HG03378 (cell line): ENCODE data around the gene SMPDL3B.
"Not testable (repeated sequence)": the region's sequence is repeated elsewhere in the genome, so short reads cannot be mapped to it uniquely, and the experiment has no call there.

Source experiments
- ATAC-seq: cut with Tn5 transposase; IDR thresholded peaks from one replicate; pipeline ENCODE4 v1.9.1; 2021; ENCODE audit warnings: mild to moderate bottlenecking, moderate library complexity; ENCODE audit not compliant: unreplicated experiment

Gene SMPDL3B

DNA sequence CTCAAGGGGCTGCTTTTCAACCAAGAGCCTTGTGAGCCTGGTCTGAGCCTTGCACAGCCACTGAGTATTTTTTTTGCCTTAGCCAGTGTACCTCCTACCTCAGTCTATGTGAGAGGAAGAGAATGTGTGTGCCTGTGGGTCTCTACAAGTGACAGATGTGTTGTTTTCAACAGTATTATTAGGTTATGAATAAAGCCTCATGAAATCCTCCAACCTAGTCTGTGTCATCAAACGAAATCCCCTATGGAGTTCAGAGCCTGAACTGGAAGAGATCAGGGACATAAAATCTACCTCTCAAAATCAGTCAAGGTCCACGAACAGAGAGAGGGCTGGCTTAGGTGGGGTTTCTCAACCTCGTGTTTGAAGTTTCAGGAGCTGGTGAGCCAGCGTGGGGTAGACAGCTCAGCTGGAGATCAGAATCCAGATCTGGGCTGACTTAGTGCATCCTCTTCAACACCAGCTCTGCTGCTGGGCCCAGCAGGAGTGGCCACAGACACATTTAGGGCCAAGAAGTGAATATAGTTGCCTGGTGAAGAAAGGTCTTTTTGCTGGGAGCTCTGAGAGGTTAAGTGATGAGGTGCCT, 33.2 kb downstream of the SMPDL3B start:
- no peak for ATAC-seq

DNA sequence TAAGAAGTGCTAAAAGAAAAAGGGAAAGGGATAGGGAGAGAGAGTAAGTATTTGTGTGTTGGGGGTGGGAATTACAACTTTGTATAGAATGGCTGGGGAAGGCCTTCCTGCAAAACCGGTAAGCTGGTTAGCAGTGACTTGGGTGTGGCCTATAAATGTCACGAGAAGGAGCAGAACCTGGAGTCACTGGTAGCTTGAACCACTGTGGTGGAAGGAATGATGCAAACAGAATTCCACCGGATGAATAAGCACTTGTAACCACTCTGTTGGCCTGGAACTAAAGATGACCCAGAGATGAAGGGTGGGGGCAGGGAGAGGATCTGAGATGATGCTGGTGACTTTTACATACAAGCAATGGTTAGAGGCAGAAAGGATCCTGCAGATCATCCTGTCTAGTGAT, 33.9 kb downstream of the SMPDL3B start:
- ATAC-seq = no peak

DNA sequence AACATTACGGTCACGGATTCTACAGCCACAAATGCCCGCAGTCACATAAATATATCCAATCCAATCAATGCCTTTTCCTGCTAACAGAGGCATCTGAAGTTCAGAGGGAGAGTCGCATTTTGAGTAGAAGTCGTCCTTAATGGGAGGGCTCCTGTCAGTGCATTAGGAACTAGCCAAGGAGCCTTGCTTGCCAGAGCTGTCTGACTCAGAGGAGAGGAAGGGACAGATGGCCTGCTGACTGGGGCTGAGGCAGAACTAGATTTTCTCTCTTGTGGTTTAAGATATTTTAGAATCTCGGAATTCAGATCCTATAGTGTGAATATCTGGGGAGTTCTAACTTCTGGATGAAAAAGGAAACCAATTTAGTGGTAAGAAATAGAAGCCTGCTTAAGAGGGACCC, 35.6 kb downstream of the SMPDL3B start:
- ATAC-seq = no peak

DNA sequence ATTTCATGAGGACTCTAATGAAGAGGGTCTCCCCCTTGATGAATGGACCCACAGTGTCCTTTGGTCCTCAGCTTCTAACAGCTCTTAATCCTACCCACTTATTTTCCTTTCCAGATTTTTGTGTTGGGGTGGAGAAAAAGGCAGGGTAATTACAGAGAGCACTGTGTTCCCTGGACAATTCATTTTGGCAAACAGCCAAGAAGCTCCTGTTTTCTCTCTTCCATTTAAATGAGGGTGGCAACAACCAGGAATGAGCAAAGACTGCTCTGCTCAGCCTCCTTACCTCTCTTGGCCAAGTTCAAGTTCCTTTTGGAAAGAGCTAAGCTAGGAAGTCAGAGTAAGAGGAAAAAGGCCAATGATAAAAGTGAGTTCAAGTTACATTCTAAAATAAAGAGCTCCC, 36.9 kb downstream of the SMPDL3B start:
- no peak for ATAC-seq

DNA sequence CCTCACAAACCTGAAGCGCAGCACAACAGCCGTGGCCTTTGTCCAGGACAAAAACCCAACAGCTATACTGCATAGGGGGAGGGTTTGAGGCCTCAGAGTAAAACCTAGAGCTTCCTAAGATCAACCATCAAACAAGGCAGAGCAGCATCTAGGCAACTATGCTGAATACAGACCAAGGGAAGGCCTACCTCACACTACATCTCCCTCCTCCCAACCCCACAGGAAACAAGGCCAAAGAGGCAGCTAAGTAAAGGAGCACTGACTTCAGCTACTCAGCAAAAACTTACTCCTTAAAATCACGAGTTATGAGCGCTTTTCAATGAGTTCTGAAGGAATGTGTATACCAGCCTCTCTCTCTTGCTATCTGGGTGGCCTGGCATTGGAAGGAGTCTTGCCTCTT, 37.3 kb downstream of the SMPDL3B start:
- no peak for ATAC-seq

DNA sequence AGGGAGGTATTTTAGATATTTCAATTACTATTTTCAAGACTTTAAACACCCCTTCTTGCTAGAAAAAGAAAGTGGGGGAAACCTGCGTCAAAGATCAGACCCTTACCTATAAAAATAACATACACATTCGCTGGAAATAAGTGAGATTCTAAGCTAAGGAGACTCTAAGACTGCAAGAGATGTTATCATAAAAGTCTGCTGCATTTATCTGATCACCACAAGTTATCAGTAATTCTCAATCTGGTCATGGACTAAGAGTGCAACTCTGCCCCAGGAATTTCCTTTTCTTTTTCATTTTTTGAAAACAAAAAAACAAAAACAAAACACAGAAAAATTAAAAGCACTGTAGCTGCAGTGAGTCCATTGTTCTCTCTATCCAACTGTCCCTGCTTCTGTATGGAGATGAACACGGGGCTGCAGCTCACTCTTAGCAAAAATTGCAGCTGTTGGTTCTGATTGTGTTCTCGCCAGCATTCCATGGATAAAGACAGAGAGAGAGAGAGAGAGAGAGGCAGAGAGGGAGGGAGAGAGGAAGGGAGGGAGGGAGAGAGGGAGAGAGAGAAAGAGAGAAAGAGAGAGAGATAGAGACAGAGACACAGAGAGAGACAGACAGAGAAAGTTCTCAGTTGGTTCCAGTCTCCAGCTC, 39.1 kb downstream of the SMPDL3B start:
- ATAC-seq = no peak

DNA sequence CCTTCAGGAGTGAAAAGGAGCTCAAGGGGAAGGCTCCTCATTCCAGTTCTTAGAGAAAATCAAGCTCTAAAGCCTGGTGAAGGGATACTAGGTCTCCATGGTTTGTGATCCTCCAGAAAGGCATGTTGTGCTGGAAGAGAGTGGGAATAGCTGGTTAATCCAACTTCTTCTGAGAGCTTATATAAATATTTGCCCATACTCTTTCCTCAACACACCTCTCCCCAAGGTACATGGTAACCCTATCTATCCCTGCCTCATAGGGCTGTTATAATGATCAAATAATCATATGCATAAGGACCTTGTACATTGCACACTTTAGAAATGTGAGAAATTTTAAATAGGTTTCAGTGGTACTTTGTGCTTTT, 39.6 kb downstream of the SMPDL3B start:
- ATAC-seq = no peak

DNA sequence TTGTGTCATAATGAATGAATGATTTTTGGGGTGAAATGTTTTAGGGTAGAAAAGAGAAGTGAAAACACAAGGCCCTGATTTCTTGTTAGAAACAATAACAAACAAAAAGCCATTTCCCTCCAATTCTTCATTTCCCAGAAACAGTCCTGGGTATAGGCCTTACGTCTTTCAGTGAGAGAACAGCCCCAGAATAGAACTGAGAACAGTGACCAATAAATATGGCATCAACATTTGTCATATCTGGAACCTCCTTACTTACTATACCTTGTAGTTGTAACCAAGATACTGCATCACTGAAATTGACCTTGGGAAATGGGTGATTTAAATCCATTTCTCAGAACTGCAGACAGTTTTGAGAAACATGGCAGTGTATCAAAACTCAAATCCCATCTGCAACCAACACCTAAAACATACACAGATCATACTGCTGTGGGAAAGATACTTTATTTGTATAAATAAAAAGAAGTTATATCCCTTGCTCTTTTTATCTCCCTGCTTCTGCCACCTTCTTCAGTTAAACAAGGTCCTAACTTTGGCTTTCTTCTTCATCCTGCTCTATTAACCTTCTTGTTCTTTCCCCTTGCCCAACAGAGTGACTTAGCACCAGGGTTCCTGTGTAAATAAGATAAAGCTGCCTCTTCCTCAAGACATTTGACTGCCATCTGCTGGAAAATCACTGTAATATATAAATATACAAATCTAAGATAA, 44.5 kb downstream of the SMPDL3B start:
- no peak for ATAC-seq

DNA sequence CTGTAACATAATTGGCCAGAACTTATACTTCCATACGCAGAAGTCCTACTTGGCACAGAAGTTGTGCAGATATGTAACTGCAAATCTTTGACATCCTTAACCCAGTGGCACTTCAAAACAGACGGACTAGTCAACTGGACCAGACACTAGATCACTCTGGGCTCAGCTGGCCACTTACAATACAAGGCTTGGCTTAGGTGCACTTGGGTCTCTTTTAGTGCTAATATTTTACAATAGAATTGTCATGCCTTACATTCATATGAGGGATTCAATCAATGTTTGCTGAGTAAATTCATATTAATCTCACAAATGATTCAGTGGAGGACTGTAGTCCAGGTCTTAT, 45.0 kb downstream of the SMPDL3B start:
- ATAC-seq = no peak

DNA sequence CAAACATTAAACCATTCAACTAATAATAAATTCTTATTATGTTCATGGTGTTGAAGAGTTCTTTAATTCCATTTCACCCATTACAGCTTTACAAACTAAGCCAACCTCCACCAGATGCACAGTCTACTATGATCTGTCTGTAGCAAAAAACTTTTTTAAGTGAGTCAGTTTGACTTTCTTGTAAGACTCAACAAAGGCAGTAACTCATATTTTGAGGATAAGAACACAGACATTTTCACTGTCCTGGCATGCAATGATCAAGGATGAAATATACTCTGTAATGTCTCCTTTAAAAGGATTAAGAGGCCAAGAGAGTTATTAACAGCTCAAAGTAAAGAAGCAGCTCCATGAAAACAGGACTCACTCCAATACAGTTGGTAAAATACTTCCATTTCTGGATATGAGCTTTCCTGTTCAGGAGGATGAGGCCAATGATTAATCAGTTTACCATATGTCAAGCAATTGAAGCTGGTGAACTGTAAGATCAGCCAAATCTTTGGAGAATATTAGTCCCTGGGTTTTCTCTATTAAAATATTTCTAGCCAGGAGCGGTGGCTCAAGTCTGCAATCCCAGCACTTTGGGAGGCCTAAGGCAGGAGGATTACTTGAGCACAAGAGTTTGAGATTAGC, 45.5 kb downstream of the SMPDL3B start:
- ATAC-seq = no peak

DNA sequence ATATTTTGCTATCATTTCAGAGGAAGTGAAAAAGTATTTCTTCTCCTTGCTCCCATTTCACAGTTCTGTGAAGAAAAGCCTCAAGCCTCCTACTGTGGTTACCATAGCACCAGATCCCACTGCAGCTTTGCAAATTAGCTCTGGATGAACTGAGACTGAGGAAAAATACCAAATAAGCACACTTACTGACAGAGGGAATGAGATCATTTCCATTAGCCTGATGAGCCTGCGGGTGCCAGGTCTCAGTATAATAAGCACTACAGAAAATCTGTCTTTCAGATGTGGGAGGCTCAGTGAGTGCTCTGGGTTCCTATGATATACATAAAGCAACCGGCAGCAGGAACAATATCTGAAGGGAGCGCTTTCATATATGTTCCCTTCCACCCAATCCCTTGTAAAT, 46.3 kb downstream of the SMPDL3B start:
- no peak for ATAC-seq

DNA sequence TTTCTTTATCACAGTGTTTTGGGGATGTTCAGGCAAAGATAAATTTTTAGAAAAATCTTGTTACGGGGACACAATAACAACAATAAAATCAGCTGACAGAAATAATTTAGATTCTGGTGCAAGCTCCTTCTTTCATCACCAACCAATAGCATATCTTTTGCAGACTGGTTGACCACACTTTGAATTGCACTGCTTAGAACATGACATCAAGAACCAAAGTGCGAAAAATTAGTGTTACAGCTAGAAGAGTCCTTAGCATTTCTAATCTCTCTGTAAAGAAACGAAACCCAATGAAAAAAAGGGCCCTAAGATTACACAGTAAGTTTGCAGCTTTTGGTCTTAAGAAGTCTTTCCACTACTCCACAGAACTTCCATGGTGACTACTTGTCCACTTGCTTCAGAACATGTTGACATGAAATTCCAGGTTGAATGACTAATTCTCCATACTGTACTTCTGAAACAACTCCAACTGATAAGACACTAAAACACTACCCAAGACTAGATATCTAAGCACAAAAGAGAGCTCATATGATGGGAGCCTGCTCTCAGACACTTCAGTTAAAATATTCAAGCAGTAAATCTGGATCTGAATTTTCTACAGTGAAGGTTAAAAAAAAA, 56.2 kb downstream of the SMPDL3B start:
- ATAC-seq = no peak

DNA sequence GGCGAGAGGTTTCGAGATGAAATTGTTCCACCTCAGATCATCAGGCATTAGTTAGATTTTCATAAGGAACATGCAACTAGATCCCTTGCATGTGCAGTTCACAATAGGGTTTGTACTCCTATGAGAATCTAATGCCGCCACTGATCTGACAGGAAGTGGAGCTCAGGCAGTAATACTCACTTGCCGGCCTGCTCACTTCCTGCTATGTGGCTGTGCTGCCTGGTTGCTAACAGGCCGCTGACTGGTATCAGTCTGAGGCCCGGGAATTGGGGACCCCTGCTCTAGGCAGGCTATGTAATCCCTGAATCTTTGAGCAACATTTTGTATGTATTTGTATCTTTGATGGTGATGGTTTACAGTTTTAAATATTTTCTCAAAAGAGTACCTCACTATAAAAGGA, 57.5 kb downstream of the SMPDL3B start:
- ATAC-seq = no peak

DNA sequence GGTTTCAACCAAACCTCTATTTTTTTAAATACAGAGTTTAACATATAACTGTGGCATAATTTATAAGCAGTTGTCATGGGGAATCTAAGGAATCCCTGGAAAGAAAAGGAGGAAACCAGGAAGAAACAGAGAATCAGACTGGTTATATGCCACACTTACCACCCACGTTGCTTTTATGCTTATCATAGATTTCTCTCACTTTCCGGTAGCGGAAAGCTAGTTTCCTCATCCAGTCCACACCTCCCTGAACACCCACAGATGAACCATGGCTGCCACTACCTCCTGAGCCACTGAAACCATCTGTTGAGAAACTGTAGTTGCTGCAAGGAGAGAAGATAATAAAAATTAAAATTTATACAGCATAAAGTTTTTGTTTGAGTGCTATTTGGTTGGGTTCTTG, 58.4 kb downstream of the SMPDL3B start:
- no peak for ATAC-seq

DNA sequence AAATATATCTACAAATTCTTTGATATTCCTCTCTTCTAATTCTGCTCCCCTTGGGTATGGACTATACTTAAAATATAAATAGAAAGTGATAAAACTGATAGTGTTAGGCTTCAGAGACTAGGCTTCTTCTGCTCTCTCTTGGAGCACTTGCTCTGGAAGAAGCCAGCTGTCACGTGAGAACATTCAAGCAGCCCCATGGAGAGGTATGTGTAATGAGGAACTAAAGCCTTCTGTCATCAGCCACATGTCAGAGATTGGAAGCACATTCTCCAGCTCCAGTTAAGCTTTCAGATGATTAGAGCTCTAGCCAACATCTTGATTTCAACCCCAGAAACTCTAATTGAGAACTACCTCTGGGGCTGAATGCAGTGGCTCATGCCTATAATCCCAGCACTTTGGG, 59.3 kb downstream of the SMPDL3B start:
- ATAC-seq = no peak

DNA sequence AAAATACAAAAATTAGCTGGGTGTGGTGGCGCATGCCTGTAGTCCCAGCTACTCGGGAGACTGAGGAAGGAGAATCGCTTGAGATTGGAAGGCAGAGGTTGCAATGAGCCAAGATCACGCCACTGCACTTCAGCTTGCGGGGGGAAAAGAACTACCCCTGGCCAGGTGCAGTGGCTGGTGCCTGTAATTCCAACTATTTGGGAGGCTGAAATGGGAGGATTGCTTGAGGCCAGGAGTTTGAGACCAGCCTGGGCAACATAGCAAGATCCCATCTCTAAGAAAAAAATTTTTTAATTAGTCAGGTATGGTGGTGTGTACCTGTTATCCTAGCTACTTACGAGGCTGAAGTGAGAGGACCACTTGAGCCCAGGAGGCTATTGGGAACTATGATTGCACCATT, 59.7 kb downstream of the SMPDL3B start:
- ATAC-seq = not testable (repeated sequence)

DNA sequence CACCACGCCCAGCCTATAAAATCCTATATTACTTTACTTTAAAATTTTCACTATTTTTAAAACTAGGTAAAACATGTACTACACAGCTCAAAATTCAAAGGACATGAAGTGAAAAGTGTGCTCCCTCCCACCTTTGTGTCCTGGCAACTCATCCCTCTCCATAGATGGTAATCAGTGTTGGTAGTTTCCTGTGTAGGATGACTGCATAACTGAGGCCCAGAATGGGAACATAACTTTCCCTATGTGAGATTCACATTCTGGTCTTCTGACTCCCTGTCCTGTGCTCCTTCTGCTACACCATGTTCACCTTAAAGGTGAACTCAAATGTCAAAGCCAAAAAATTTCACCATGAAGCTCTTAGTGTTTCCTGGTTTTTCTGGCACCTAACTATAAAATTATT, 64.3 kb downstream of the SMPDL3B start:
- ATAC-seq = no peak

DNA sequence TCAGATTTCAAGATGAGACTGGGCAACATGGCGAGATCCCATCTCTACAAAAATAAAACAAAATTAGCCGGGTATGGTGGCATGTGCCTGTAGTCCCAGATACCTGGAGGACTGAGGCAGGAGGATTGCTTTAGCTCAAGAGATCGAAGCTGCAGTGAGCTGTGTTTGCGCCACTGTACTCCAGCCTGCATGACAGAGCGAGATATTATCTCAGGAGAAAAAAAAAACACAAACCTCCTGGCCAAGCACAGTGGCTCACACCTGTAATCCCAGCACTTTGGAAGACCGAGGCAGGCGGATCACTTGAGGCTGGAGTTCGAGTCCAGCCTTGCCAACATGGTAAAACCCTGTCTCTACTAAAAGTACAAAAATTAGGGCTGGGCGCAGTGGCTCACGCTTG, 67.8 kb downstream of the SMPDL3B start:
- ATAC-seq = no peak

DNA sequence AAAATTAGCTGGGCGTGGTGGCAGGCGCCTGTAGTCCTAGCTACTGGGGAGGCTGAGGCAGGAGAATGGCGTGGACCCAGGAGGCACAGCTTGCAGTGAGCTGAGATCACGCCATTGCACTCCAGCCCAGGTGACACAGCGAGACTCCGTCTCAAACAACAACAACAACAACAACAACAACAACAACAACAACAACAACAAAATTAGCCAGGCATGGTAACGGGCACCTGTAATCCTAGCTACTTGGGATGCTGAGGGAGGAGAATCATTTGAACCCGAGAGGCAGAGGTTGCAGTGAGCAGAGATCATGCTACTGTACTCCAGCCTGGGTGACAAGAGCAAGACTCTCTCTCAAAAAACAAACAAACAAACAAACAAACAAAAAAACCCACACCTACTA, 68.3 kb downstream of the SMPDL3B start:
- ATAC-seq = not testable (repeated sequence)
